ENCODE data around the gene TMPRSS11A.

Gene TMPRSS11A

GRCh38 chr4:67861513-67861912, 101.8 kb downstream of the TMPRSS11A start:
- DNase-seq, result no peak

All from activated CD4-positive, CD25-positive, alpha-beta regulatory T cell treated with anti-CD3 and anti-CD28 coated beads, Interleukin-2, amount 50 U/mL, for 72 hours (primary cell).